Measurements from ENCODE around the gene ASMTL.
"Not testable (repeated sequence)": the region's sequence is repeated elsewhere in the genome, so short reads cannot be mapped to it uniquely, and the experiment has no call there.

Gene ASMTL

DNA sequence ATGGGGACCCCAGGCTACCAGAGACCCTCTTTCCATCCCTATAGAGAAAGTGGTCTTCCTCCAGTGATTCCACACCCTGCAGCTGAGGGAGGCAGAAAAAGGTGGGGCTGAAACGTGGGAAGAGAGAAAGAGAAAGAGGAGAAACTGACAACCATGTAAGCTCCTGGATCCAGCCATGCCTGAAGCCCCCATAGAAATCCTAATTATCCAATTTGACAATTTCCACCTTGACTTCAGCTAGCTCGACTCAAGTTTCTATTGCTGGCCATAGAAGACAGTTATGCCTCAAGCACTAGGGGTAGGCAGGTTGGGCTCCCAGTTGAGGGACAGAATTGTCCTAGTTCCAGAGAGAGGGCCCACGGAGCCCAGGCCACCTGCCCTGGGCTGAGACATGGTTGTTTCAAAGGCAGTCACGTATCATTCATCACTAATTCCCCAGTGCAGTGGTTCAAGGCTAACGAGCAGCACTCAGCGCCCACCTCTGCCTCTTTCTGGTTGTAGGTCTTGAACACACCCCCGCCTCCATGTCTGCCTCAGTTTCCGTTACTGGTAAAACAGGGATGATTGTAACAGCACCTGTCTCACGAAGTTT lies 39.8 kb upstream of the ASMTL start:
- peak overlapping the region; percentile 74 for H3K9ac ChIP-seq (ENCODE audit: low read length)
- H3K4me3 ChIP-seq (ENCODE audit: insufficient read depth, low read length, poor library complexity, severe bottlenecking), result peak overlapping the region; percentile 49
- no peaks in the 10 kb centered on the region for H3K9me2 ChIP-seq (replicated peaks; ENCODE audit: insufficient read depth, low read length)
- TF ChIP-seq, protein P1, sequence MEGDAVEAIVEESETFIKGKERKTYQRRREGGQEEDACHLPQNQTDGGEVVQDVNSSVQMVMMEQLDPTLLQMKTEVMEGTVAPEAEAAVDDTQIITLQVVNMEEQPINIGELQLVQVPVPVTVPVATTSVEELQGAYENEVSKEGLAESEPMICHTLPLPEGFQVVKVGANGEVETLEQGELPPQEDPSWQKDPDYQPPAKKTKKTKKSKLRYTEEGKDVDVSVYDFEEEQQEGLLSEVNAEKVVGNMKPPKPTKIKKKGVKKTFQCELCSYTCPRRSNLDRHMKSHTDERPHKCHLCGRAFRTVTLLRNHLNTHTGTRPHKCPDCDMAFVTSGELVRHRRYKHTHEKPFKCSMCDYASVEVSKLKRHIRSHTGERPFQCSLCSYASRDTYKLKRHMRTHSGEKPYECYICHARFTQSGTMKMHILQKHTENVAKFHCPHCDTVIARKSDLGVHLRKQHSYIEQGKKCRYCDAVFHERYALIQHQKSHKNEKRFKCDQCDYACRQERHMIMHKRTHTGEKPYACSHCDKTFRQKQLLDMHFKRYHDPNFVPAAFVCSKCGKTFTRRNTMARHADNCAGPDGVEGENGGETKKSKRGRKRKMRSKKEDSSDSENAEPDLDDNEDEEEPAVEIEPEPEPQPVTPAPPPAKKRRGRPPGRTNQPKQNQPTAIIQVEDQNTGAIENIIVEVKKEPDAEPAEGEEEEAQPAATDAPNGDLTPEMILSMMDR (IDR thresholded peaks at IDR 0.05; ENCODE audit: insufficient read depth, low read length, poor library complexity, severe bottlenecking), result no peak
- TF ChIP-seq EZH2phosphoT487 (conservative IDR thresholded peaks at IDR 0.05; ENCODE audit: low read length), result no peak
- peak overlapping the region; percentile 99 for H3K27ac ChIP-seq (ENCODE audit: low read depth, low read length)
- H2AFZ ChIP-seq (ENCODE audit: low read depth, low read length, severe bottlenecking), result no peak overlapping the region
- H3K9me3 ChIP-seq (ENCODE audit: insufficient read depth, low read length), result no peaks in the 10 kb centered on the region
- H3K36me3 ChIP-seq (ENCODE audit: low read length), result peaks cover 6% of the 10 kb centered on the region; the same call in 1 of the 2 replicates
- H4K20me1 ChIP-seq (ENCODE audit: low read depth, low read length), result no peaks in the 10 kb centered on the region
- H3K4me2 ChIP-seq (ENCODE audit: low read depth, low read length, poor library complexity, severe bottlenecking), result peak overlapping the region; percentile 75
- no peaks in the 10 kb centered on the region for H3K27me3 ChIP-seq (ENCODE audit: low read length)
- H3F3A ChIP-seq (ENCODE audit: insufficient read depth), result peaks cover 58% of the 10 kb centered on the region
- H3K79me2 ChIP-seq (ENCODE audit: insufficient read depth, low read length), result peaks cover 8% of the 10 kb centered on the region; the same call in 1 of the 2 replicates

DNA sequence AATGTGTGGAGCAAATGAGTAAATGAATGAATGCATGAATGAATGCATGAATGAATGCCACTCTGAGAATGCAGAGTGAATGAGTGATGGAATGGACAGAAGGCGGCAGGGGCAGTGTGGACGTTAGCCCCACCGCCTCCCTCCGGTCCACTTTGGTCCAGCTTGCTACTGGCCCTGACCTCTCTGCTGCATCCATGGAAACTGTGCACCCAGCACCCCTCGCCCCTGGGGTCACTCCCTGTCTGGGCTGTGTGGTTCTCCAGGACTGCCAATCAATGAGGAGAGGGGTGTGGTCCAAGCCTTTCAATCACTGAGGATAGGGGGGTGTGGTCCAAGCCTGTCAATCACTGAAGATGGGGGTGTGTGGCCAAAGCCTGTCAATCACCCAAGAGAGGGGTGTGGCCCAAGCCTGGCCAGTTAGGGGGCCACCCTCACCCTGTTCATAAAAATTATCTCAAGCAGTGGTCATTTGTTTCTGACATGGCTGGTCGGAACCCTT lies 39.2 kb upstream of the ASMTL start:
- TF ChIP-seq, protein P1 (IDR thresholded peaks at IDR 0.05; ENCODE audit: insufficient read depth, low read length, poor library complexity, severe bottlenecking), result no peak
- H2AFZ ChIP-seq (ENCODE audit: low read depth, low read length, severe bottlenecking), result no peak overlapping the region
- H3K9me2 ChIP-seq (replicated peaks; ENCODE audit: insufficient read depth, low read length), result no peaks in the 10 kb centered on the region
- peak overlapping the region; percentile 74 for H3K9ac ChIP-seq (ENCODE audit: low read length)
- peak overlapping the region; percentile 99 for H3K27ac ChIP-seq (ENCODE audit: low read depth, low read length)
- no peaks in the 10 kb centered on the region for H4K20me1 ChIP-seq (ENCODE audit: low read depth, low read length)
- peak overlapping the region; percentile 75 for H3K4me2 ChIP-seq (ENCODE audit: low read depth, low read length, poor library complexity, severe bottlenecking)
- H3F3A ChIP-seq (ENCODE audit: insufficient read depth), result peaks cover 58% of the 10 kb centered on the region
- no peaks in the 10 kb centered on the region for H3K9me3 ChIP-seq (ENCODE audit: insufficient read depth, low read length)
- peaks cover 11% of the 10 kb centered on the region for H3K79me2 ChIP-seq (ENCODE audit: insufficient read depth, low read length)
- H3K36me3 ChIP-seq (ENCODE audit: low read length), result peaks cover 7% of the 10 kb centered on the region; the same call in 1 of the 2 replicates
- no peak overlapping the region for H3K4me3 ChIP-seq (ENCODE audit: insufficient read depth, low read length, poor library complexity, severe bottlenecking)
- no peaks in the 10 kb centered on the region for H3K27me3 ChIP-seq (ENCODE audit: low read length)

DNA sequence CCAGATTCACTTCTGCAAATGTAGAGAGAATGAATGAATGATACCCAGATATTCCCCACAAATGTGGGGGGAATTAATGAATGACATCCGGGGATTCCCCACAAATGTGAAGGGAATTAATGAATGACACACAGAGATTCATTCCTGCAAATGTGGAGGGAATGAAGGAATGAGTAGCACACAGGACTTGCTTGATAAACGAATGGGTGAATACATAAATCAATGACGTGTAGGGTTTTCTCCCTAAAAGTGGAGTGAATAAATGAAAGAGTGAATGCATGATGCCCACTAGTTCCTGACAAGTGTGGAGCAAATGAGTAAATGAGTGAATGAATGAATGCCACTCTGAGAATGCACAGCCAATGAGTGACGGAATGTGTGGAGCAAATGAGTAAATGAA lies 38.5 kb upstream of the ASMTL start:
- H3K9me2 ChIP-seq (replicated peaks; ENCODE audit: insufficient read depth, low read length), result not testable (repeated sequence)

DNA sequence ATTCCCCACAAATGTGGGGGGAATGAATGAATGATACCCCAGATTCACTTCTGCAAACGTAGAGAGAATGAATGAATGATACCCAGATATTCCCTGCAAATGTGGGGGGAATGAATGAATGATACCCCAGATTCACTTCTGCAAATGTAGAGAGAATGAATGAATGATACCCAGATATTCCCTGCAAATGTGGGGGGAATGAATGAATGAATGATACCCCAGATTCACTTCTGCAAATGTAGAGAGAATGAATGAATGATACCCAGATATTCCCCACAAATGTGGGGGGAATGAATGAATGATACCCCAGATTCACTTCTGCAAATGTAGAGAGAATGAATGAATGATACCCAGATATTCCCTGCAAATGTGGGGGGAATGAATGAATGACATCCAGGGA lies 38.0 kb upstream of the ASMTL start:
- H3K27ac ChIP-seq (ENCODE audit: low read depth, low read length); H4K20me1 ChIP-seq (ENCODE audit: low read depth, low read length); H3K4me3 ChIP-seq (ENCODE audit: insufficient read depth, low read length, poor library complexity, severe bottlenecking); H3K9me3 ChIP-seq (ENCODE audit: insufficient read depth, low read length); H3K27me3 ChIP-seq (ENCODE audit: low read length); H2AFZ ChIP-seq (ENCODE audit: low read depth, low read length, severe bottlenecking); H3K9ac ChIP-seq (ENCODE audit: low read length); H3K9me2 ChIP-seq (replicated peaks; ENCODE audit: insufficient read depth, low read length); H3K4me2 ChIP-seq (ENCODE audit: low read depth, low read length, poor library complexity, severe bottlenecking): not testable (repeated sequence)
- Histone ChIP-seq H3K36me3 (ENCODE audit: low read length) (peaks cover 16% of the 10 kb centered on the region; the same call in 1 of the 2 replicates), H3K79me2 (ENCODE audit: insufficient read depth, low read length) (peaks cover 21% of the 10 kb centered on the region), H3F3A (ENCODE audit: insufficient read depth) (peaks cover 56% of the 10 kb centered on the region)

More for the DNA sequence above, 38.5 kb upstream of the ASMTL start:
- not testable (repeated sequence) for H4K20me1 ChIP-seq (ENCODE audit: low read depth, low read length); H3K4me2 ChIP-seq (ENCODE audit: low read depth, low read length, poor library complexity, severe bottlenecking); H3K9ac ChIP-seq (ENCODE audit: low read length); H3K27ac ChIP-seq (ENCODE audit: low read depth, low read length); H3K9me3 ChIP-seq (ENCODE audit: insufficient read depth, low read length); H3K4me3 ChIP-seq (ENCODE audit: insufficient read depth, low read length, poor library complexity, severe bottlenecking); H3K27me3 ChIP-seq (ENCODE audit: low read length); H2AFZ ChIP-seq (ENCODE audit: low read depth, low read length, severe bottlenecking)
- peaks cover 14% of the 10 kb centered on the region; the same call in 1 of the 2 replicates for H3K36me3 ChIP-seq (ENCODE audit: low read length)
- H3K79me2 ChIP-seq (ENCODE audit: insufficient read depth, low read length), result peaks cover 18% of the 10 kb centered on the region
- peaks cover 57% of the 10 kb centered on the region for H3F3A ChIP-seq (ENCODE audit: insufficient read depth)

DNA sequence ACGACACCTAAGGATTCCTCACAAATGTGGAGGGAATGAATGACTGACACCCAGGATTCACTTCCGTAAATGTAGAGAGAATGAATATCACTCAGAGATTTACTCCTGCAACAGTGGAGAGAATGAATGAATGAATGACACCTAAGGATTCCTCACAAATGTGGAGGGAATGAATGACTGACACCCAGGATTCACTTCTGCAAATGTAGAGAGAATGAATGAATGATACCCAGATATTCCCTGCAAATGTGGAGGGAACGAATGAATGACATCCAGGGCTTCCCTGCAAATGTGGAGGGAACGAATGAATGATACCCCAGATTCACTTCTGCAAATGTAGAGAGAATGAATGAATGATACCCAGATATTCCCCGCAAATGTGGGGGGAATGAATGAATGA lies 36.6 kb upstream of the ASMTL start:
- Histone ChIP-seq H3F3A (ENCODE audit: insufficient read depth) (peaks cover 57% of the 10 kb centered on the region), H3K79me2 (ENCODE audit: insufficient read depth, low read length) (peaks cover 21% of the 10 kb centered on the region), H3K36me3 (ENCODE audit: low read length) (peaks cover 16% of the 10 kb centered on the region; the same call in 1 of the 2 replicates)
- not testable (repeated sequence) for H3K4me3 ChIP-seq (ENCODE audit: insufficient read depth, low read length, poor library complexity, severe bottlenecking); H2AFZ ChIP-seq (ENCODE audit: low read depth, low read length, severe bottlenecking); H3K4me2 ChIP-seq (ENCODE audit: low read depth, low read length, poor library complexity, severe bottlenecking); H3K9ac ChIP-seq (ENCODE audit: low read length); H4K20me1 ChIP-seq (ENCODE audit: low read depth, low read length); H3K27me3 ChIP-seq (ENCODE audit: low read length); H3K9me2 ChIP-seq (replicated peaks; ENCODE audit: insufficient read depth, low read length); H3K27ac ChIP-seq (ENCODE audit: low read depth, low read length); H3K9me3 ChIP-seq (ENCODE audit: insufficient read depth, low read length)

Measured in SU-DHL-6 (cell line).